ENCODE data around the gene SRSF10.
"Not testable (repeated sequence)": the region's sequence is repeated elsewhere in the genome, so short reads cannot be mapped to it uniquely, and the experiment has no call there.

- TF ChIP-seq CTCF (IDR thresholded peaks at IDR 0.05 in 4 of 5, conservative IDR thresholded peaks at IDR 0.05 in 1 of 5); POLR2A (IDR thresholded peaks at IDR 0.05): not testable (repeated sequence)
Observed at GRCh38 chr1:23992011-23992410, 11.9 kb upstream of the SRSF10 start.

Measured in gastrocnemius medialis (tissue), 4 donors.